Stimulated activated CD4-positive, alpha-beta T cell treated with anti-CD3 and anti-CD28 coated beads, Interleukin-15, amount 100 ng/mL, for 1 hour (primary cell): Measurements from ENCODE around the gene OR10J1.
"Not testable (repeated sequence)": the region's sequence is repeated elsewhere in the genome, so short reads cannot be mapped to it uniquely, and the experiment has no call there.

ENCODE experiments used
- DNase-seq, 2 donors: peaks; one replicate each; pipeline ENCODE4 v3.0.0-alpha.2; 2020; ENCODE audit warnings: low read depth in 1 of 2, low spot score in 1 of 2

The OR10J1 gene, protein sequence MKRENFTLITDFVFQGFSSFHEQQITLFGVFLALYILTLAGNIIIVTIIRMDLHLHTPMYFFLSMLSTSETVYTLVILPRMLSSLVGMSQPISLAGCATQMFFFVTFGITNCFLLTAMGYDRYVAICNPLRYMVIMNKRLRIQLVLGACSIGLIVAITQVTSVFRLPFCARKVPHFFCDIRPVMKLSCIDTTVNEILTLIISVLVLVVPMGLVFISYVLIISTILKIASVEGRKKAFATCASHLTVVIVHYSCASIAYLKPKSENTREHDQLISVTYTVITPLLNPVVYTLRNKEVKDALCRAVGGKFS

DNA sequence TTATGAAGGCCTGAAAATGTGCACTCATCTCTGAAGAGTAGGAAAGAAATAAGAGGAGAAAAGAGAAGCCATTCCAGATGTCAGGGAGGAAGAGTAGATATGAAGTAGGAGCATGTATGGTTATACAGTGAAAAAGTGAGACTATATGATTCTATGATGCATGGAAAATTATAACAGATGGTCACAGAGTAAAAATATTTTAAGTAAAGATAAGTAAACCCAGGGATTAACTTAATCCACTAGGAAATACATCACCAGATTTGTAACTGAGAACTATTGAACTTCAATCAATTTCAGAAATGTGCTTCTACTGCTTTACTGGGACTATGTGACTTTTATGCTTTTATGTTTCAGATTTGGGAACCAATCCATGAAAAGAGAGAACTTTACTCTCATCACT lies at the start of gene OR10J1:
TSS of gene OR10J1 (plus strand) at position 301 of the 400 bp plus-strand sequence. CDS start at position 371, 70 bp downstream.
- DNase-seq, result no peak

DNA sequence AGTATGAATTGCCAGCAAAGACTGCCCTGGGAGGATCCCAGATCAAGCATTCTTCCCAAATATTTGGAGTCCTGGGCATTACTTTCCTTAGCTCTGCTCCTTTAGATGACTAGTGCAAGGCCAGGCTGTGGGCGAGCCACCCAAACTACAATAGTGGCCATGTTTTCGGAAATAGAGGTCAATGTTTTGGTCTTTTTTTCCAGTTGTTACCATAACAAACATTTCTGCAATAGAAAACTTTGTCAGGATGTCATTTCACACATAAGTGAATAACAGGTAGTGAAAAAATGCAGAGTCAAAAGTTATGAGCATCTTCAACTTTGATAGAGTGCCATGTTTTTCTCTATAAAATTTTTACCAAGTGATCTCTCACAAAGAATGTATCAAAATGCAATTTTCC lies 32.7 kb upstream of the OR10J1 start:
- DNase-seq, result no peak

DNA sequence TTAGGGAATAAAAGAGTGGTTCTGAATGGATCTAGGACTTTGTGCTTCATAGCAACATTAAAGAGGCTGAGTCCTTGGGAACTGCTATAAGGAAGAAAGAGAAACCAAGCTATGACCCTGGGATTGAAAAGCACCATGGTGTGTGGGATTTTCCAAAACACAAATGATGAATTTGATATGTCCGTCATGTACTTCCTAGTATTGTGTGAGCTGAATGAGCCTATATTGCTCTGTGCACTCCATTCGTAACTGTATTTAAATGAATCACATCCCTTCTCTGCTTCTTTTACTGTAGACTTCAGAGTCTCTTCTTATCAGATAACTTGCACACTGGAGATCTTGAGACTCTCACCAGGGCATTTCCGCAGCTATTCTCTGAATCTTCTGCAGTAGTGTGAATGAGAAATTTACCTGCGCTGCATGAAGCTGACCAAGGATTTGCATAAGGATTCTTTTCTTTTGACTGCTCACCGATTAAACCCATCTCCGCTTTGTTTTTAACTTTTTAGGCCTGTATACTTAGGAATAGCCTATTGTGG lies 30.6 kb upstream of the OR10J1 start:
- no peak for DNase-seq

DNA sequence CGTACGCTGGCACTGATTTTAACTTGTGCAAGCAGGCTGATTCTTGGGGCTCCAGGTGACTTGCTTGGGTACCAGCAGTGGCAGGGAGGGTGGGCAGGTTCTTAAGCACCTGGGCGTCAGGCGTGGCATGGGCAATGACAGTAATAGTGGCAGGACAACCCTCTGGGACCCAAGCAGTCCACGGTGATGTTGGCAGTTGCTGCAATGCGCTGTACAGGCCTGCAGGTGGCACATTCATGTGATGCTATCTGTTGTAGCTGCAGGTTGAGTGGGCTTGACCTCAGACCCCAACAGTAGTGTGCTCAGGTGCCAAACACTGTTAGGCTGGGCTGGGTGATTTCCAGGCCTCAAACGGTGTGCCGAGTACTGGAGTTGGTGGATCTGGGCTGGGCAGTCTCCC lies 17.7 kb upstream of the OR10J1 start:
- DNase-seq, result no peak

DNA sequence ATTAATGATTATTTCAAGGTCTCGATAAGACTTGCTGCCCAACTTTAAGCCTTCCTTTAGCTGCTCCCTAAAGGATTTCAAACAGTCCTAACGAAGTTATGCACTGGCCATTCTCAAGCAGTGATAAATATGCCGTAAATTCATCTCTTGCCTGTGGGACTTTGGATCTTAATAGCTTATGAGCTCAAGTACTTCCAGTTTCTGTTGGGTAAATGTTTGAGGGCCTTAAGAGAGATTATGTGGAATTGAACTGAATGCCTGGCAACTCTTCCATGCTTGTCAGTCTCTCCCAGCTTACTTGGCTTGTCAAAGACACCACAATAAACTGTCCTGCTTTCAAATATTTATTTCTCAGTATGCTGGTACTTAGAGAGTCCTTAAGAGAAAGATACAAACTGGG lies 11.0 kb upstream of the OR10J1 start:
- DNase-seq, result no peak

DNA sequence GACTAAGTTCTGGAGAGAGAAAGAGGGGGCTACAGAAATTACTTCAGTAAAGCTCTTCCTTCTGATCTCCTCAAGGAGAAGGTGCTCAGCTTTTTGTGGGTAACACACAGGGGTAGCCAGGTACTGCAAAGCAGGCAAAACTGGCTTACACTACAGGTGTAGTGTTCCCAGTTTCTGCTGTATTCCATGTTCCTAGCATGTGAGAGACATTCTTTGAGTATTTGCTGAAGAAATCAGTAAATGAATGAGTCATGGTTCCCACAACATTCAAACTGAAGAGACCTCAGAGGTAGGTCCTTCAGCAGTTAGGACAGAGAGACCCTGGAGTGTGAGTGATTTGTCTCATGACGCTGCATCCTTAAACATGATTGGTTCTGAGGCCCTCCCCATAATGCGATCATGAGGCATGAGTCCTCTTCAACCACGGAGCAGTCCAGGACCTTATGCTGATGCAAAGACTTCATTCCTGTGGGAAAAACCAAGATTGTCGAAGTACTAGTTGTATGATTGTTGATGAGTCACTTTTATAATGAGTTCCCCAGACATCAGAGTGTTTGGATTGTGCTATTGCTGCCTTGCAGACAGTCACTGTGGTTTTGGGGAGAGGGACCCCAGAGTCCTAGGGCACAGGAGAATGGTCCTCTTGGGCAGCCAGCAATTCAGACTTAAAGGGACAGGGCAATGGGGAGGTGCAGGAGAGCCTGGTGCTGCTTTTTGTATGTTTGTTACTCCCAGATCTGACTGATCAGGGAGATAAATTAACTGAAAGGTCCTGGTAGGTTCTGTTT lies 10.3 kb upstream of the OR10J1 start:
- no peak for DNase-seq

DNA sequence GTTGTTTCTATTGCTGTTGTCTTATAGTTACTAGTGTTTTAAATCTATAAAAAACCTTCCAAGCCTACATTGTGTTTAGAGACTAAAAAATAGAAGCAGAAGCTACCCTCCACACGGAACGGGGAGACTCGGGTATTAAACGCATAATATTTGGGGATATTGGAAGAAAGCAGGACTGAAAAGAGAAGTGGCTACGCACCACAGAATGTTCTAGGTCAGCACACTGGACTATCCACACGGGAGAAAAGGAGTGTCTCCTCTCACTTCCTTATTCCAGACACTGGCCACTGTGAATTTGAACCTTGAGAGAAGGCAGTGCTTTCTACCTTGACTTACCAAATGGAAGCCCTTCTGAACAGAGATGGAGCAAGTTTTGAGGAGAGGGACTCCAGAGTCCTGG lies 8.5 kb upstream of the OR10J1 start:
- DNase-seq, result no peak

DNA sequence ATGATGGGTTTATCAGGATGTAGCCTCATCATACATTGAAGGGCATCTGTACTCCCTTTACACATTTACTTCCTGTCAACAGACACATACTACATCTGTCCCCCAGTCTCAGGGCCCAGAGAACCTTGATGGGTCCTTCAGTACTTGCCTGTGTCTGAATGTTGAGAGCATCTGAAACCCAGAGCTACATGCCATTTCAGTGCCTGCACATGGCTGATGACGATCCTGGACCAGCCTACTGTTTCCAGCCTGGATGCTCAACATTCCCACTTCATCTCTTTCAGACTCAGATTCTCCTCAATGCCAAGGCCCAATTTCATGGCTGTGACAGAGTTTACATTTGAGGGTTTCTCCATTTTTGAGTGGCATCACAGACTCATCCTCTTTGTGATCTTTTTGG lies 7.6 kb upstream of the OR10J1 start, which contains the start of gene OR10J4:
TSS of gene OR10J4 (plus strand) at position 301 of the 400 bp plus-strand sequence.
- no peak for DNase-seq

DNA sequence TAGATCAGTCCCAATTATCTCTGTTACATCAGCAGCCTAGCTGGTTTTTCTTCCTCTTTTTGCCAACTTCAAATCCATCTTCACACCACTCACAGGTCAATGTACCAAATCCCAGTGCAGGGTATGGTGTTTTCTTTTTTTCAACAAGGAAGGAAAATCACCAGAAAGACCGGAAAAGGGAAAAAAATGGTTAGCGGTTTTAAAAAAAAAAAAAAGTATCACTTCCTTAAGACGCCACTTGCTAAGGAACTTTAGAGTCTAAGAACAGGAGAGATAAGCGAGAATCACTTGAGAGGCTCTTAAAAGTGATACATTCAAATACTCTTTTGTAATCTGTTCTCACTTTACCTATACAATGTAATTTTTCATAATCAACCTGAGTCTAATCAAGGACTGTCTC lies 3.1 kb upstream of the OR10J1 start:
- DNase-seq, result no peak

DNA sequence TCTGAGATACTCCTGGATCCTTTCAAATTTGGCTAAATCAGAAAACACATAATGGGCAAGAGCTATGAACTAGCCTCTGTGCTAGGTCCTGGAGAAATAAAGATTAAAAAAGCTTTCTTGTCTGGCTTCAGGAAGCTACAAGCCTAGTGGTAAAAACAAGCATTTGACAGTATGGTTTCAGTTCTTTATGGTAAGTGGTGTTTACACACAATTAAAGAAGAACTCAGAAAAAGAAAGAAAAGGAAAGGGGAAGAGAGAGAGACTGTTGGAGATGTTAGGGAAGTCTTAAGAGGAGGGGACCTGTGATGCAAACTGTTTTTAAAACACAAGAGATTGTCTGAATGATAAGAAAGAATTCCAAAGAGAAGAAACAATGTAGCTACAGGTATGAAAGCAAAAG lies 1.8 kb downstream of the OR10J1 start:
- DNase-seq, result no peak

DNA sequence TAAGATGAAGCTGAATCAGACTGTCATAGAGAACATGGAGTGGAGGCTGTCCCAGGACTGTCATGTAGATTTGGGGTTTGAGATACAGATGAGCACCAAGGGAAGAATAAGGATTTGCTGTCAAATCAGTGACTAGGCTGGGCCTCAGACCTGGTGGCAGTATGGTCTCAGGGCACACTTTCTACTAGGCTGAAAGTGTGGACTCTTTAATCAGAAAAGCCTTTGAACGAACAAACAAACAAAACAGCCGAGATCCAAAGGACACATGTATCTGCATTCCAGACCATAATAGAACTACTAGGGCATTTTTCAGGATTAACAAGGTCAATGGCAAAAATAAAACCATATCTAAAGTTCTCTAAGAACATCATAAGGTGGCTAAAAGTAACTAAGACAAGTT lies 2.9 kb downstream of the OR10J1 start:
- no peak for DNase-seq

DNA sequence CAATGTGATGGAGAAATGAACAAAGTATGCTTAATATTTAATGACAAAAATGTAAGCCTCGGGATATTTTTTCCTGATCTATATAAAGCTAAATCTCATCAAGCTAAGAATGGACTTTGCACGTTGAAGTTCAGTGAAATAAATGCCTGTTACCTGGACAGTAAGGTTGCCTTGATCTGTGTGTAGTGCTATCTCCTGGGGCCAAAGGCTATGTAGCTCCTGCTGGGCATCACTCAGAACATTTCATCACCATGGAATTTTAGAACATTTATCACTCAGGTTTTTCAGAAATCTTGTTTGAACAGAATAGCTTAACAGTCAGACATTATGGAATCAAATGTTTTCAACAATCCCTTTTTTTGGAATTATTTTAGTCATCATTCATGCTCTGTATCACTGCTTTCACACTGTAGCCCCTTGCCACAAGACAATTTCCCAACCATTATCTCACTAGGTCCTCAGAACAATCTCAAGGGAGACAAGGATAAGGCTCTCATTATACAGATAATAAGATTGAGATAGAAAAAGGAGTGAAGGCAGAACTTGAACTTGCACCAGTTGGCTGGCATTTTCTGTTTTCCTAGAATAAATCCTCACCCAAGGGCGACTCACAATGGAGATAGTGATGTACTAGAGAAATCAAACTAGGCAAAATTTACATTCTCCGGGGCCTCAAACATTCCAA lies 3.7 kb downstream of the OR10J1 start:
- DNase-seq, result no peak

DNA sequence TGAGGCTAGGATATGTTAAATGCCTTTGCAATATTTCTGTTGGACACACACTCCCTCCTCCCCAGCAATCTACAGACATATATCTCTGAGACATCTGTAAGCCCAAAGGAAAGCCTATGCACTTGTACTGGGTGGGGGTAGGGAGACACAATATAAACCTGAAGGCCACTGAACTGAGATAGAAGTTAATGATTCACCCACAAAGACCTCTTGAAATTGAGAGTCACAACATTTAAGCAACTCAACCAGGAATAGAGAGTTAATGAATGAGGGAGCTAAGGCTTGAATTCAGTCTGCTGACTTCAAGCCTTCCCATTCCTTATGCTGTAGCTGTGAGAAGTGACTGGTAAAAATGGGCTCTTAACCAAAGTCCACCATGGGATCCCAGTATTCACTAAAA lies 5.0 kb downstream of the OR10J1 start:
- DNase-seq, result no peak

DNA sequence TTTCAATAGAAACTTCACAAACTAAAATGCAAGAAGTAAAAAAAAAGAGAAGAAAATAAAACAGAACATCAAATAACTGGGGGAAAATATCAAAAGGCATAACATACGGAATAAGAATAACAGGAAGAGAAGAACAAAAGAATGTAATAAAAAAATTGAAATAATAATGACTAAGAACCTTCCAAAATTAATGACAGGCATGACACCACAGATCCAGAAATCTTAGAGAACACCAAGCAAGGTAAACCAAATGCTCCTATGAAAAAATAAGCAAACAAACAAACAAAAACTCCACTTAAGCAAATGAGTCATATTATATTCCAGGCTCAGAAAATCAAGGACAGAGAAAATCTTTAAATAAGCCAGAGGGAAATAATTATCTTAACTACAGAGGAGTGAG lies 8.7 kb downstream of the OR10J1 start:
- DNase-seq, result no peak

DNA sequence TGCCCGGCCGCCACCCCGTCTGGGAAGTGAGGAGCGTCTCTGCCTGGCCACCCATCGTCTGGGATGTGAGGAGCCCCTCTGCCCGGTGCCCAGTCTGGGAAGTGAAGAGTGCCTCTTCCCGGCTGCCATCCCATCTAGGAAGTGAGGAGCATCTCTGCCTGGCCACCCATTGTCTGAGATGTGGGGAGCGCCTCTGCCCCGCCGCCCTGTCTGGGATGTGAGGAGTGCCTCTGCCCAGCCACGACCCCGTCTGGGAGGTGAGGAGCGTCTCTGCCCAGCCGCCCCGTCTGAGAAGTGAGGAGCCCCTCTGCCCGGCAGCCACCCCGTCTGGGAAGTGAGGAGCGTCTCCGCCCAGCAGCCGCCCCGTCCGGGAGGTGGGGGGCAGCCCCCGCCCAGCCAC lies 10.1 kb downstream of the OR10J1 start:
- not testable (repeated sequence) for DNase-seq

DNA sequence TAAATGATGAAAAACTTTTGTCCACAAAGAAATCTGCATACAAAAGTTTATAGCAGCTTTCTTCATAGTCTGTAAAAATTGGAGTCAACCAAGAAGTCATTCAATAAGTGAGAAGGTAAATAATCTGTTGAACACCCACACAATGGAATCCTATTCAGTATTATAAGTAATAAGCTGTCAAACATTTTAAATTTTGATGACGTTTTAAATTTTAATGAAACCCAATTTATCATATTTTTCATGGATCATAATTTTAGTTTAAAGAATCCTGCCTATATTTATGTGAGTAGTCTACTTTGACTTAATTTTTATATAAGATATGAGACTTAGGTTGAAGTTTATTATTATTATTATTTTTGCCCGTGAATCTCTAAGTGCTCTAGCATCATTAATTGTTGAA lies 20.0 kb downstream of the OR10J1 start:
- no peak for DNase-seq

DNA sequence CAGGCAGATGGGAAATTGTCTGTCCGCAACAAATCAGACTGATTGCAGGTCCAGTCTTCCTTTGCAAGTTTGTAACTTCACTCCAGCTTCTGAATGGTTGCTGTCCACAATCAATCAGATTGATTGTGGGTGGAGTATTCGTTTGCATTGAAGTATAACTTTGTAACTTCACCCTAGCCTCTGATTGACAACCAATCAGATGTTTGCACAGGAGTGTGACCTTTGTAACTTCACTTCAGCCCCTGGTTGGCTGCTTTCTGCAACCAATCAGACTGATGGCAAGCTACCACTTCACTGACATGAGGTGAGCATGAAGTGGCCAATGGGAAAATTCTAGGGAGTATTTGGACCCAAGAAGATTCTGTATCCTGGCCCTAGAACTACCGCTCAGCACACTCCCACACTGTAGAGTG lies 25.7 kb downstream of the OR10J1 start:
- no peak for DNase-seq

DNA sequence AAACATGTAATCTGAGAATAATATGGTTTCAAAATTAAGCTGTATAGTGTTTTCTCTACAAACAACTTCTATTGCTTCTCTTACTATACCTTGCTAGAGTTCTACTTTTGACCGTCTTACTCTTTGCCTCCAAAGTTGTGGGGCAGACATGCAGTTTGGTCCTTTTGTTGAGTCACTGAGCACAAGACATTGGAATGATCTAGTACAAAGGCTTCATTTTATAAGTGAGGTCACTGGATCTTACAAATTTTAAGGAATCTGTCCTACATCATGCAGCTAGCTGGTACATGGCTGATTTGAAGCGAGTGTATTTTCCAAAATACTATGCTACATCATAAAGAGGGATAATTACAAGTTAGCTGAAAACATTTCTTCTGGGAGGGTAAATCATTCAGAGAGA lies 28.8 kb downstream of the OR10J1 start:
- no peak for DNase-seq

DNA sequence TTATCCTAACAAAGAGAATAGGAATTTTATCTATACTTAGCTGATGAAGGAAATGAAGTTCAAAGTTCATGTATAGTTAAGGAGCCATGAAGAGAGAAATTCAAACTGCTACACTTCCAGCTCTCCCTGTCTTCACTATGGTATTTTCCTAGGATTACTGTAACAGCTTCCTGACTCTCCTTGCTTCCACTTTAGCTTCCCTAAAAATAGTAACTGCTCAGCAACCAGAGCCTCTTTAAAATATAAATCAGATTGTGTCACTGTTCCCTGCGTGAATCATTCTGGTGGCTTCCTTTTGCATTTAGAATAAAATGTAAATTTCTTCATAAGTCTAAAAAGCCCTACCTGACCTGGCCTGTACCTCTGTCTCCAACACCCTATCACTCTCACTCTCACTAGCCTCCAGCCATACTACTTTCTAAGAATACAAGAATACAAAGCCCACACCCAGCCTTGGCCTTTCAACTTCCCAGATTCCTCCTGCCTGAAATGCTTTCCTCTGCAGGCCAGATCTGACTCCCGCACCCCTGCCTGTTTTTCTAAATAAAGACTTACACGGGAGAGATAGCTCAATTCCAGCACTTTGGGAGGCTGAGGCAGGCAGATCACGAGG lies 30.5 kb downstream of the OR10J1 start:
- no peak for DNase-seq

DNA sequence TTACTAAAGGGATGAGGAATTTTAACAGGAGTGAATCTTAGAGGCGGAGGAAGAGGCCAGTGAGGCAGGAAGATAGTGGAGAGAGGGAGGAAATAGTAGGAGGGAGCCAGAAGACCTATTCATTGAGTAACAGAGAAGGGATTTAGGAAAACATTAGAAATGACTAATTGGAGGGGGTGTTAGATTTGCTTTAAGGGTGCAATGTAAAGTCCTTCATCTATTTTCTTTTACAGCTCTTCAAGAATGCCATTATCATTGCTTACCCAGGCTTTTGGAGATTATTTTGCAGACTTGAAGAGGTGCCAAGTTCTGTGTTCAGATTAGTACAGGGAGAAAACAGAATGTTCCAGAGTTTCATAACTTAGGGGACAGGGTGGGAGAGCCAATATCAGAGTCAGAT lies 33.8 kb downstream of the OR10J1 start:
- no peak for DNase-seq

DNA sequence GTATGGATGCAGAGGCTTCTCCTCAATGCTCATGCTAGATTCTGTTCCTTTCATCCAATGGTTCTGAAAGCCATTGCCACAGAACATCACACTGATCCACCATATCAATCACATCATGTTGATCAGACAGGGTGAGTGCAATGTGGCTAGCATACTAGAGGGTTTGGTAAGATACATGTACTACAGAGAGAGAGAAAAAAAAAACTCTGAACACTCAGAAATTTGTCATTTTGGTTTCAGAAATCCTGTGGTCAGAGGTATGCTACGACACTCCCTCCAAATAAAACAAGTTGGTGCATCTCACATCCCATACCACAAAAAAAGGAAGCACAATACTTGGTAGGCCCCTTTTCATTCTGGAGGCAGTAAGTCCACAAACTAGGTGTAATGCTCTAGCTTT lies 35.4 kb downstream of the OR10J1 start:
- no peak for DNase-seq
